HFF-Myc (cell line): ENCODE results near the gene RNF144B.
"Not testable (repeated sequence)": the region's sequence is repeated elsewhere in the genome, so short reads cannot be mapped to it uniquely, and the experiment has no call there.

ENCODE experiments used
- DNase-seq: peaks from one replicate; pipeline ENCODE4 v3.0.0-alpha.2; 2011; ENCODE audit warnings: low read depth; ENCODE audit errors: extremely low read depth
- H3K4me3 ChIP-seq: replicated peaks from 2 replicates; pipeline ENCODE4 v1.5.1; 2011; ENCODE audit warnings: low read depth, mild to moderate bottlenecking, control low read depth, low read length
- TF ChIP-seq, protein P1 (sequence below): IDR thresholded peaks from 2 replicates; pipeline ENCODE4 v1.5.1; 2012; ENCODE audit warnings: mild to moderate bottlenecking, low read depth, low read length, control low read depth; ENCODE audit errors: missing control alignments

The RNF144B gene

DNA sequence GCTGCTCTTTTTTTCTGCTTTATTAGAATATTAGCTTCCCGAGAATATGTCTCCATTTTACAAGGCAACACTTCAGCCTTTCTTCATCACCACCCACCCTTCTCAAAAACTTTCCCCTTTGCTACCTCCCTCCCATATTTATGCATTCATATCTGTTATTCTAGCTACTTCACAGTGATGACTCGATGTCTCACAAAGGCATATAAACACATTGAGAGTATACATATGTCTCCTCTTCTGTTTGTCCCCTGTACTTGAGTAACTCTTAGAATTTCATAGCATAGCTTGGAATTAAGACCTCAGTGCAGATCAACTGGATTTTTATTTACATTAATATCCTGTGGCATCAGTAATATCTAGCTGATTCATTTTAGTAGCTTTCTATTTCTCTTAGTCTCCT is 6.5 kb downstream of the RNF144B start:
- DNase-seq: no peak
- TF ChIP-seq, protein P1, sequence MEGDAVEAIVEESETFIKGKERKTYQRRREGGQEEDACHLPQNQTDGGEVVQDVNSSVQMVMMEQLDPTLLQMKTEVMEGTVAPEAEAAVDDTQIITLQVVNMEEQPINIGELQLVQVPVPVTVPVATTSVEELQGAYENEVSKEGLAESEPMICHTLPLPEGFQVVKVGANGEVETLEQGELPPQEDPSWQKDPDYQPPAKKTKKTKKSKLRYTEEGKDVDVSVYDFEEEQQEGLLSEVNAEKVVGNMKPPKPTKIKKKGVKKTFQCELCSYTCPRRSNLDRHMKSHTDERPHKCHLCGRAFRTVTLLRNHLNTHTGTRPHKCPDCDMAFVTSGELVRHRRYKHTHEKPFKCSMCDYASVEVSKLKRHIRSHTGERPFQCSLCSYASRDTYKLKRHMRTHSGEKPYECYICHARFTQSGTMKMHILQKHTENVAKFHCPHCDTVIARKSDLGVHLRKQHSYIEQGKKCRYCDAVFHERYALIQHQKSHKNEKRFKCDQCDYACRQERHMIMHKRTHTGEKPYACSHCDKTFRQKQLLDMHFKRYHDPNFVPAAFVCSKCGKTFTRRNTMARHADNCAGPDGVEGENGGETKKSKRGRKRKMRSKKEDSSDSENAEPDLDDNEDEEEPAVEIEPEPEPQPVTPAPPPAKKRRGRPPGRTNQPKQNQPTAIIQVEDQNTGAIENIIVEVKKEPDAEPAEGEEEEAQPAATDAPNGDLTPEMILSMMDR: no peak
- H3K4me3 ChIP-seq: no peak overlapping the region

GRCh38 chr6:18395177-18395855 is 8.2 kb downstream of the RNF144B start:
- TF ChIP-seq, protein P1: no peak
- no peak for DNase-seq
- no peak overlapping the region for H3K4me3 ChIP-seq

DNA sequence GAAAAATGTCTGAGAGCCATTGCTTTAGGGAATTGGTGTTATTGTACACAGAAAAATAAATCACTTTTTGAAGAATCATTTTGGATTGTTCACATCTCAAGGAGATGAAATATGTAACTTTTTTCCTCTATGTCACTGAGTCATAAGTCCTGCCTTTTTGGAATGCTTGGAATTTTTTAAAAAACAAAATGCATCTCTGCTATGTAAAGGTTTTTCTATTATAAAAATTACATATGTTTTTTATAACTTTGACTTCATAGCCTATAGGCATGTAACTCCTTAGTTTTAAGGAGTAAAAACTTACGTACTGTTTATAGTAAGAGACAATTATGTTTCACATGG is 8.7 kb downstream of the RNF144B start:
- TF ChIP-seq, protein P1: no peak
- DNase-seq: no peak

DNA sequence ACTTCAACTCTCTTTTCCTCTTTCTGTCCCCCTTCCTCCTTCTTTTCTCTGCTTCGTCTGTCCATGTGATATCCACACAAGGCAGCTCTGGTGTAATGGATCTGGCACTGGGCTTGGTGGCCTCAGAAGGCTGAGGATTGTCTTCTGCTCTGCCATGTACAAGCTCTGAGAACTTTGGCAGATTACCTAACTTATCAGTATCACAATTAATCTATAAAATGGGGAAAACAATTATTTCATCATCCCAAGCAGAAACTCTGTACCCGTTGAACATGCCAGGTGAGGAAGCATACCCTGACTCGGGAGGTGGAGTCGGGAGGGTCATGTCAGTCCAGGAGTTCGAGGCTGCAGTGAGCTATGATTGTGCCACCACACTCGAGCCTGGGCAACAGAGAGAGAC is 10.6 kb downstream of the RNF144B start:
- H3K4me3 ChIP-seq: no peak overlapping the region
- no peak for DNase-seq
- TF ChIP-seq, protein P1: no peak

More for the DNA sequence above, 8.7 kb downstream of the RNF144B start:
- H3K4me3 ChIP-seq: no peak overlapping the region

- not testable (repeated sequence) for DNase-seq
These were observed 11.1 kb downstream of the RNF144B start for GRCh38 chr6:18398225-18398624.

GRCh38 chr6:18400831-18401446 is 13.8 kb downstream of the RNF144B start:
- TF ChIP-seq, protein P1: no peak
- no peak overlapping the region for H3K4me3 ChIP-seq
- DNase-seq: no peak

More at GRCh38 chr6:18398225-18398624, 11.1 kb downstream of the RNF144B start:
- not testable (repeated sequence) for H3K4me3 ChIP-seq

DNA sequence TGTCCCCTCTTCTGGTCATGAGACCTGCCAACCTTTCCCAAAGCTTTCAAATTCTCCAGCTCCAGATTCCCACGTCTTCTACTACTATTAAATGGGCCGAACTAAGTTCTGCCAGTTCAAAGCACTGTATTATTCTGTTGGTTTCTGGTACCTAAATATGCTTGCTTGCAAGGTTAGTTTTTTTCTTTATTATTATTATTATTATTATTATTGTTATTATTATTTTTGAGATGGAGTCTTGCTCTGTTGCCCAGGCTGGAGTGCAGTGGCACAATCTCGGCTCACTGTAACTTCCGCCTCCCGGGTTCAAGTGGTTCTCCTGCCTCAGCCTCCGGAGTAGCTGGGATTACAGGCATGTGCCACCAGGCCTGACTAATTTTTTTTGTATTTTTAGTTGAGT is 17.8 kb downstream of the RNF144B start:
- H3K4me3 ChIP-seq, DNase-seq: not testable (repeated sequence)
